A549 (cell line): Measurements from ENCODE around the gene TMIGD2. TPM values are rescaled to one million over a fixed set of nuclear protein-coding genes. Genes with fewer than 3 reads are reported as not detected.

Experiments used
- ATAC-seq, 2 experiments: fragments of 200-7000 bp in 1 of 2; fragments of >200 bp in 1 of 2; cut with Nextera tagmentation in 1 of 2; cut with Tn5 transposase in 1 of 2; 3 replicates each; pipeline versions ENCODE4 v1.8.0 to v1.9.1; 2018 to 2020; ENCODE audit warnings: mild to moderate bottlenecking in 1 of 2, moderate library complexity in 1 of 2
- CTCF ChIA-PET: fragments of 300-600 bp; sonication (Branson Sonifier 250); formaldehyde crosslinking; extraction: SDS; loops from one replicate; lab custom pipeline; 2021; ENCODE audit warnings: antibody characterized with exemption, inconsistent platforms; lab: Yijun Ruan, JAX
- POLR2A ChIA-PET: fragments of 350-600 bp; formaldehyde crosslinking; extraction: SDS; loops from one replicate; lab custom pipeline; 2021; ENCODE audit warnings: antibody characterized with exemption, inconsistent platforms; lab: Yijun Ruan, JAX
- DNase-seq, 2 experiments: peaks; one replicate each; pipeline versions ENCODE4 v3.0.0 to v3.0.0-alpha.2; 2011 to 2016; ENCODE audit warnings: low read depth in 1 of 2, low spot score in 1 of 2
- FAIRE-seq: peaks from 2 replicates; lab custom pipeline; 2011; peaks lifted over from hg19 to GRCh38; lab: Jason Lieb, UNC
- H3K27ac ChIP-seq, 2 experiments: fragments of >200 bp; sonication (Bioruptor Twin); formaldehyde crosslinking; 3 replicates each; pipeline ENCODE4 v1.5.1; 2016 to 2017
- H3K4me1 ChIP-seq: fragments of >200 bp; sonication (Bioruptor Twin); formaldehyde crosslinking; 3 replicates; pipeline ENCODE4 v1.6.1; 2016
- H3K4me2 ChIP-seq: fragments of >200 bp; sonication (Bioruptor Twin); formaldehyde crosslinking; 3 replicates; pipeline ENCODE4 v1.6.1; 2016
- H3K4me3 ChIP-seq: fragments of >200 bp; sonication (Bioruptor Twin); formaldehyde crosslinking; 3 replicates; pipeline ENCODE4 v1.5.1; 2016
- H3K9me3 ChIP-seq: fragments of >200 bp; sonication (Bioruptor Twin); formaldehyde crosslinking; 3 replicates; pipeline ENCODE4 v1.6.1; 2016
- BCL3 ChIP-seq: fragments of >200 bp; sonication (Bioruptor Twin); formaldehyde crosslinking; IDR thresholded peaks from 3 replicates; pipeline ENCODE4 v1.6.1; 2016
- BHLHE40 ChIP-seq: IDR thresholded peaks from 2 replicates; pipeline ENCODE4 v1.6.1; 2012; ENCODE audit warnings: low read depth, low read length, inconsistent platforms
- CBX2 ChIP-seq: fragments of 200-600 bp; sonication (generic); IDR thresholded peaks from 2 replicates; pipeline ENCODE4 v1.6.1; 2016; ENCODE audit warnings: low read depth, mild to moderate bottlenecking, borderline replicate concordance
- CTCF ChIP-seq: fragments of >200 bp; sonication (Bioruptor Twin); formaldehyde crosslinking; IDR thresholded peaks from 3 replicates; pipeline ENCODE4 v1.5.1; 2016
- EHF ChIP-seq: fragments of 250-450 bp; sonication (Bioruptor Pico); IDR thresholded peaks from 2 replicates; pipeline ENCODE4 v1.5.0; 2020; ENCODE audit warnings: mild to moderate bottlenecking
- ELK1 ChIP-seq: fragments of 150-350 bp; IDR thresholded peaks from 2 replicates; pipeline ENCODE4 v1.6.1; 2014; ENCODE audit warnings: low read depth, mild to moderate bottlenecking, low read length
- GATA3 ChIP-seq: IDR thresholded peaks from 2 replicates; pipeline ENCODE4 v1.6.1; 2012; ENCODE audit warnings: borderline replicate concordance
- HDAC2 ChIP-seq: fragments of 200-600 bp; sonication (generic); IDR thresholded peaks from 2 replicates; pipeline ENCODE4 v1.6.1; 2016
- HES2 ChIP-seq: fragments of >200 bp; sonication (Bioruptor Twin); formaldehyde crosslinking; IDR thresholded peaks from 2 replicates; pipeline ENCODE4 v1.6.1; 2016
- KDM5A ChIP-seq: fragments of 200-600 bp; sonication (generic); IDR thresholded peaks from 2 replicates; pipeline ENCODE4 v1.6.1; 2016; ENCODE audit warnings: antibody characterized with exemption, mild to moderate bottlenecking
- MAFK ChIP-seq: fragments of 450-650 bp; IDR thresholded peaks from 2 replicates; pipeline ENCODE4 v1.6.1; 2014; ENCODE audit not compliant: partially characterized antibody
- MAX ChIP-seq: IDR thresholded peaks from 2 replicates; pipeline ENCODE4 v1.6.1; 2012
- MAZ ChIP-seq: fragments of 150-350 bp; IDR thresholded peaks from 2 replicates; pipeline ENCODE4 v1.6.1; 2014; ENCODE audit warnings: antibody characterized with exemption, low read depth, low read length, borderline replicate concordance
- MYC ChIP-seq: IDR thresholded peaks from 2 replicates; pipeline ENCODE4 v1.6.1; 2012; ENCODE audit warnings: mild to moderate bottlenecking, inconsistent platforms, low read length, improper control_type of control experiment, borderline replicate concordance
- NFE2L2 ChIP-seq: fragments of 150-350 bp; conservative IDR thresholded peaks from 2 replicates; pipeline ENCODE4 v1.6.1; 2014; ENCODE audit warnings: low read length
- NPAS2 ChIP-seq: fragments of 250-450 bp; sonication (Bioruptor Pico); IDR thresholded peaks from 2 replicates; pipeline ENCODE4 v1.8.0; 2022; ENCODE audit warnings: mild to moderate bottlenecking, moderate library complexity, borderline replicate concordance
- PHF8 ChIP-seq: fragments of 200-600 bp; sonication (generic); IDR thresholded peaks from 2 replicates; pipeline ENCODE4 v1.6.1; 2016; ENCODE audit warnings: low read depth, mild to moderate bottlenecking, antibody characterized with exemption, moderate library complexity, borderline replicate concordance
- RAD21 ChIP-seq, 2 experiments: fragments of >200 bp in 1 of 2; sonication (Bioruptor Twin) in 1 of 2; formaldehyde crosslinking in 1 of 2; IDR thresholded peaks in 1 of 2; conservative IDR thresholded peaks in 1 of 2; 2 replicates in 1 of 2; 3 replicates in 1 of 2; pipeline ENCODE4 v1.6.1; 2012 to 2018; ENCODE audit warnings: inconsistent platforms in 1 of 2
- SMC3 ChIP-seq: fragments of >200 bp; sonication (Bioruptor Twin); formaldehyde crosslinking; IDR thresholded peaks from 3 replicates; pipeline ENCODE4 v1.6.1; 2018; ENCODE audit warnings: inconsistent platforms
- SREBF2 ChIP-seq: fragments of 450-650 bp; IDR thresholded peaks from 2 replicates; pipeline ENCODE4 v1.6.1; 2014; ENCODE audit warnings: mild to moderate bottlenecking, moderate library complexity
- ZFP36 ChIP-seq: fragments of 450-650 bp; IDR thresholded peaks from 2 replicates; pipeline ENCODE4 v1.6.1; 2014; ENCODE audit warnings: borderline replicate concordance; ENCODE audit not compliant: partially characterized antibody
- WGBS: methylation state at CpG from one replicate; pipeline ENCODE4 v1.1.6; 2017; ENCODE audit errors: missing lambda C conversion rate; 5-methylcytosine and 5-hydroxymethylcytosine counted together
- polyA plus RNA-seq, 4 experiments: library from polyadenylated mRNA; depleted of rRNA in 3 of 4; stranded (reverse); fragments of >200 nt; fragmentation: RNase III in 1 of 4; extraction: RNeasy Plus Mini Kit Qiagen cat#74134 plus additional on column Dnase treatment in 1 of 4; gene quantifications; 2 replicates in 3 of 4; 3 replicates in 1 of 4; pipeline ENCODE4 v1.2.3, GENCODE V29; 2011 to 2017

TMIGD2 gene
- polyA plus RNA-seq, 2 of the 4 experiments (the other 2 are of a cell fraction) = not detected

GRCh38 chr19:4267901-4268815 is 34.0 kb downstream of the TMIGD2 start:
- 0 out of 5 replicates have a peak, but pooled peaks of 1 of the 2 experiments have one; percentile 7 for TF ChIP-seq RAD21 (conservative IDR thresholded peaks at IDR 0.05 in 1 of 2, IDR thresholded peaks at IDR 0.05 in 1 of 2)
- no peak for TF ChIP-seq MAX
- CTCF ChIA-PET = interaction anchor here (0.6 to 5.5 kb wide), 24 partner anchors 8 to 257 kb away, joined by 3 to 47 read pairs (median 5); partner anchors contain the start of genes SH3GL1 and YJU2
- H3K4me2 ChIP-seq = no peak overlapping the region
- no peaks in the 10 kb centered on the region for H3K9me3 ChIP-seq
- H3K27ac ChIP-seq = no peak overlapping the region
- WGBS = 83% methylated on average over 18 of the region's 30 CpGs
- no peaks in the 10 kb centered on the region for H3K4me1 ChIP-seq
- DNase-seq (no peak), FAIRE-seq (no peak), ATAC-seq (0 out of 6 replicates have a peak, but pooled peaks of 1 of the 2 experiments have one; percentile 26)
- POLR2A ChIA-PET = no interaction called here
- H3K4me3 ChIP-seq = no peak overlapping the region

GRCh38 chr19:4267101-4267900 is 34.9 kb downstream of the TMIGD2 start:
- Histone ChIP-seq H3K4me1 (no peaks in the 10 kb centered on the region), H3K4me2 (no peak overlapping the region), H3K4me3 (no peak overlapping the region), H3K27ac (no peak overlapping the region)
- FAIRE-seq (no peak), ATAC-seq (peak; percentile 86 to 88), DNase-seq (peak; percentile 61 to 82)
- WGBS = 35% methylated on average over 9 of the region's 21 CpGs
- POLR2A ChIA-PET = no interaction called here
- CTCF ChIA-PET = interaction anchor here (0.5 to 5.5 kb wide), 25 partner anchors 9 to 258 kb away, joined by 3 to 47 read pairs (median 5); partner anchors contain the start of gene SH3GL1
- TF ChIP-seq MYC = no peak
- no peak for TF ChIP-seq GATA3
- peak; percentile 67 to 70 for TF ChIP-seq RAD21 (conservative IDR thresholded peaks at IDR 0.05 in 1 of 2, IDR thresholded peaks at IDR 0.05 in 1 of 2)
- no peak for TF ChIP-seq BCL3
- 0 out of 3 replicates have a peak, but pooled peaks have one; percentile 17 for TF ChIP-seq SMC3
- TF ChIP-seq BHLHE40 = no peak
- TF ChIP-seq CTCF = peak; percentile 50
- peak; percentile 97 for TF ChIP-seq ZFP36
- TF ChIP-seq EHF (CRISPR knock-in tag) = no peak
- TF ChIP-seq HDAC2 = no peak
- TF ChIP-seq, all 56 proteins: peak for 4
- H3K9me3 ChIP-seq = no peaks in the 10 kb centered on the region

GRCh38 chr19:4266253-4267000 is 35.8 kb downstream of the TMIGD2 start:
- POLR2A ChIA-PET = no interaction called here
- no peaks in the 10 kb centered on the region for H3K9me3 ChIP-seq
- WGBS = 88% methylated on average over 17 of the region's 18 CpGs
- no peak for ATAC-seq
- no peak for DNase-seq
- no peak overlapping the region for H3K4me2 ChIP-seq
- no peaks in the 10 kb centered on the region for H3K4me1 ChIP-seq
- CTCF ChIA-PET = interaction anchor here (0.5 to 5.5 kb wide), 18 partner anchors 8 to 259 kb away, joined by 3 to 47 read pairs (median 6); partner anchors contain the start of gene SH3GL1
- H3K27ac ChIP-seq = no peak overlapping the region
- TF ChIP-seq ELK1 (no peak), SREBF2 (no peak), PHF8 (no peak), CBX2 (no peak), MAZ (no peak), RAD21 (conservative IDR thresholded peaks at IDR 0.05 in 1 of 2, IDR thresholded peaks at IDR 0.05 in 1 of 2) (no peak), HES2 (no peak), ZFP36 (no peak), MAFK (no peak), SMC3 (no peak), NPAS2 (CRISPR knock-in tag) (no peak), KDM5A (no peak), BHLHE40 (no peak), GATA3 (no peak), NFE2L2 (no peak)
- no peak for FAIRE-seq
- no peak overlapping the region for H3K4me3 ChIP-seq
